T47D (cell line): Measurements from ENCODE around the gene RPS21.

Experiments
- DNase-seq, 2 experiments: peaks; one replicate each; pipeline versions ENCODE4 v3.0.0 to v3.0.0-alpha.2; 2011 to 2012; ENCODE audit warnings: low read depth in 1 of 2, low spot score in 1 of 2
- JUND ChIP-seq: IDR thresholded peaks from 2 replicates; pipeline ENCODE4 v1.6.1; 2012; ENCODE audit warnings: low read depth
- in situ Hi-C: cut with HindIII; loops from 2 replicates; pipeline ENCODE4 v1.10.0; 2016; ENCODE audit warnings: low sequenced_read_pairs, low pct_unique_long_range_greater_than_20kb

Gene RPS21

DNA sequence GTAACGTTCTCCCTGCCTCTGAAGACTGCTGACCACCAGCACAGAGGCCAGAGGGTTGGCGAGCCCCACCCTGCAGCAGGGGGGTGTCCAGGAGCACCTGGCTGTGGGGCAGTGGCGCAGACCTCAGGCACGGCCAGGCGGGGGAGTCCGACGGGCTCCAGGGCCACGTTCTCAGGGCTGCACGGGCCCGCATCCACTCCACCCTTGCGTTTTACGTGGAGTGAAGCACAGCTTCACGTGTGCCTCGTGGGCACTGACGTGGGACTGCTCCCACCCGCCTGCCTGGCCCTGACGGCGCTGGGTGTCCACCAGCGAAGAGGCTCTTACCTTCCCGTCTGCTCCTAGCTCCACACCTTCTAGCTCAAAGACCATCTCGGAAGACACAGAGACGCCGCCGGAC lies 6.9 kb downstream of the RPS21 start:
- DNase-seq: no peak
- in situ Hi-C loops: no loop called here
- no peak for TF ChIP-seq JUND

DNA sequence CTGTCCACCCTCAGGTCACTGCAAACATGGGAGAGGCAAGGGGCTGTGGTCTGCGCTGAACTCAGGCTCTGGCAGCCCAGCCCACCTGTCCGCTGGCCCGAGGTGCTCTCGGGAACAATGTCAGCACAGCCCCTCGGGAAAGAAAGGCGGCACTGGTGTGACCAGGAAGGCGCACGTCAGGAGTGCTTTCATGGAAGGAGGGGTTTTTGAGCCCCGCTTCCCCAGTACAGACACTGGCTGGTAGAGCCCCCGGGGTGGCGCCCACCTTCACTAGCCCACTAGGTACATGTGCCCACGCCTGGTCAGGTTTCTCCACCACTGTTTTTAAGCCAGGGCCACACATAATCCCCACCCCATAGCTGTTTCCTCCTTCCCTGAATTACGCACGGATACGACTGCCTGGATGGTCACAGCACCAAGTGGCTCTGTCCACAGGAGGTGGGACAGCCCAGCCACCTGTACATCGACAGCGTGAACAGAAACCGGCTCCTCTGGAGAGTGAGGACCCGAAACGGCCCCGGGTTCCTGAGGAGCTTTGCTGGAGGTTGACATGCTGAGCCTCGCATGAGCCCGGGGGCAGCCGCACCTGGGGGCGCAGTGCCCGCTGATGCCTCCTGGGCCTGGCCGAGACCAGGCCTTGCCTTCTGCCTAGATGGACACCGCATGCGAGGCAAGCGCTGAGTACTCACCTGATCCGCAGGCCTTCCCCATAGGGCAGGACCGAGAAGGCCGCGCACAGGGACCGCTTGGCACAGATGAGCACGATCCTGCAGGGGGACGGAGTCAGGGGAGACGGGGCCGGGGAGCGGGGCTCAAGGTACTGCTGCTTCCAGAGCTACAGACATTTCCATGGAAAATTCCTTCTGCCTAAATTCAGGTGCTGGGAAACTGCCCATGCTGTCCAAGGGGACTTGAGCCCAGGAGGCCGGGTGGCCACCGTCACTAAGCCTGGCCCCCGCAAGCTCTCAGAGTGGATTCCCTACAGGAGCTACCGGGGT lies 7.6 kb downstream of the RPS21 start:
- DNase-seq: no peak
- TF ChIP-seq JUND: no peak
- in situ Hi-C loops: no loop called here

DNA sequence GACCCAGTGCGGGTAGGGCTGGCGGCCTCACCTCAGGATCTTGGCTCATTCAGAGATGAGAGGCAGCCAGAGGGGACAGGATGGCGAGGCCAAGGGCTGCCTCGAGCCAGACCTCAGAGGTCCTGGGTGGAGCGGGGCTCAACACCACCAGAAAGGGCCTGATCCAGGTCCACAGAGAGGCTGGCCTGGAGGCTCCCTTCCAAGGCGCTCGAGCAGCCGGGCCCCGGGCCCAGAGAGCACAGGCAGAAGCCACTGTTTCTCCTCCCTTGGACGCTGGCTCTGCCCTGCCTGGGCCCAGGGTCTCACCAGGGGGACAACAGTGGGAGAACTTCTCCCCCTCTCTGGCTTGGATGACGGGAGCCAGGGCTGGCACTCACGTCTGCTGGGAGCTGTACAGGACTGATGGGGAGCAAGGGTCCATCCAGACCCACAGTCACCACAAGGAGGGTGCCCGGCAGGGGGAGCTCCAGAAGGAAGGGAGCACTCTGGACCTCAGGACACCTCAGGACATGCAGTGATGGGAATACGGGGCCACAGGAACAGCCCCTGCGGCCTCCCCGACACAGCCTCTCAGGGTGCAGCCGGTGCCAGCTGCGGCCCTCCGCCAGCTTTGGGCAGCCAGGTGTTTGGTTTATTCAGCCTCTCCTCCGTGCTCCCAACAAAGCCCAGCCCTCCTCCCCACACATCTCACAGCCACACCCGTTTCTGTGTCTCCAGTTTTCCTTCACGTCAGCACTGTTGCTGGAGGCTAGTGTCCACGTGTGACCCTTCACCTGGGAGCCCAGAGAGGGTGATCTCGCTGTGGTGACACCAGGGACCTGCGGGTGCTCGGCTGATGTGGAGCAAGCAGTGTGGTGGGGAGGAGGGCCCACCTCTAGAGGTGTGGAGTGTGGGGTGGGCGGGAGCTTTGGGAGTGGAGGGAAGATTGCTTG lies 8.7 kb downstream of the RPS21 start:
- DNase-seq: no peak
- no peak for TF ChIP-seq JUND
- in situ Hi-C loops: no loop called here

DNA sequence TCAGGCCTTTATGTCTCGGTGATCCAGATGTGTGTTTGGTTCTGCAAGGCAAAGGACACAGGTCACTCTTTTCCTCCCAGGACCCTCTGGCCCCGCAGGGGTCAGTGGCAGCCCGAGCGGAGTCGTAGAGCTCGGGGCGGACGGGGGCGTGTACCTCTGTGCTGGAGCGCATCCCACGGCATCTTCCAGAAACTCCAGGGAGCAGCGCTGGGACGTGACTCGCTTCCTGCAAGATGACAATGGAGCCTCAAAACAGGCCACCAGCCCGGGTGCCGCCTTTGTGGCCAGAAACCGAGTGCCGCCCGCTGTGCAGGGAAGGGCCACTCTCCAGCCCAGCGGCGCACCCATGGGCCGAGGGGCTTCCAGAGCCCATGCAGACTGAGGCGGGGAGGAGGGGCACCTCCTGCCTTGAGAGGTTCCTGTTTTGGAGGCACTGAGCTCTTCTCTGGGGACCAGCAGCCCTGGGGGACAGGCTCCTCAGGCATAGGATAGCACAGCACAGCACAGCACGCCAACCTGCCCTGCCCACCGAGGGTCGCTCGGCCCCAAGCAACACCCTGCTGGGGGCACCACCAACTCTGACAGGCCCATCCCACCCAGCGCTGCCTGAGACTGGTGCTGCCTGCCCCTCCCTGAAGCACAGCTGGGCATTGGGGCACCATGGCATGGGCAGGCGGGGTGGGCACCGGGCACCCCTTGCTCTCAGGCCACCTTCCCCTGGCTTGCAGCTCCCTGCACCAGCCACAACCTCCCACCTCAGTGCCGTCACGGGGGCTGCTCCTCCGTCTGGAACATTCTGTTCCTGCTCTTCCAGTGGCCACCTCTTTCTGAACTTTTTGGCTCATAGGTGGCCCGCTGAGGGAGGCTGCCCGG lies 9.7 kb downstream of the RPS21 start:
- no peak for TF ChIP-seq JUND
- in situ Hi-C loops: no loop called here
- no peak for DNase-seq

DNA sequence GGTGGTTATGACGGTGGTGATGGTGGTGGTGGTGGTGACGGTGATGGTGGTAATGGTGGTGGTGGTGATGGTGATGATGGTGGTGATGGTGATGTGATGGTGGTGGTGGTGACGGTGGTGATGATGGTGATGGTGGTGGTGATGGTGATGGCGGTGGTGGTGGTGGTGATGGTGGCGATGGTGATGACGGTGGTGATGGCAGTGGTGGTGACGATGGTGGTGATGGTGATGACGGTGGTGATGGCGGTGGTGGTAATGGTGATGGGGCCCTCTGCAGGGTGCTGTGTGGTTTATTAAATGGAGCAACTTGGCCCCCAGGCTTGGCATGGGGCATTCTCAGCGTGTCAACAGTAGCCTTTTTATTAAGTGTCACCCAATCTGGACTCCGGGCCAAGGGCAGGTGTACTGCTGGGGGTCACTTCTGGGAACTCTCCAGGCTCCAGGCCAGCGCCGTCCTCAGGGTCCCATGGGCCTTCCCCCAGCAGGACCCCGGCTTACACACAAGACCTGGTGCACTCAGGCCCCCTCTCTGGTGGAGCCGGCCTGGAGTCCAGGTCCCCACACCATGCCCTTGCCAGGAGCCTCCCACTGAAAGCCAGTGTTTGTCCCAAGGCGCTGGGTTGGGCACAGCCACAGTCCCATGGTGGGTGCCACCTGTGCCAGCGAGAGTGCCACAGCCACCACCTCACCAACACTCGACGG lies 11.4 kb downstream of the RPS21 start:
- in situ Hi-C loops: no loop called here
- no peak for DNase-seq
- TF ChIP-seq JUND: no peak

DNA sequence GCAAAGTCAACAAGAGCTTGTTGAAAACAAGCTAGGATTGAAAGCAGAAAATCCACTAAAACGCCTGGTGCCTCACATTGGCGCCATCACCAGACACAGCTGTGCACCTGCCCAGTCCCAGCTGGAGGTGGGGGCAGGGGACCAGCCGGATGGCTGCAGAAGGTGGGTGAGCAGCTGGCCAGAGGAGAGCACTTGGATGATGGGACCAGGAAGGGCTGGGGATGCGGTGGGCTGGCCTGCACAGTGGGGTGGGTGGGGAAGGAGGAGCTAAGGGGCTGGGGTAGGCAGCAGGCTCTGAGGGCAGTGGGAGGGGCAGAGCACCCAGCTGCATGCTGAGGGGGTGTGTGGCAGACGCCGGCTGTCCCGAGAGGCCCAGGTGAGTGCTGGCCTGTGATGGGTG lies 13.1 kb downstream of the RPS21 start:
- no peak for TF ChIP-seq JUND
- no peak for DNase-seq
- in situ Hi-C loops: no loop called here

DNA sequence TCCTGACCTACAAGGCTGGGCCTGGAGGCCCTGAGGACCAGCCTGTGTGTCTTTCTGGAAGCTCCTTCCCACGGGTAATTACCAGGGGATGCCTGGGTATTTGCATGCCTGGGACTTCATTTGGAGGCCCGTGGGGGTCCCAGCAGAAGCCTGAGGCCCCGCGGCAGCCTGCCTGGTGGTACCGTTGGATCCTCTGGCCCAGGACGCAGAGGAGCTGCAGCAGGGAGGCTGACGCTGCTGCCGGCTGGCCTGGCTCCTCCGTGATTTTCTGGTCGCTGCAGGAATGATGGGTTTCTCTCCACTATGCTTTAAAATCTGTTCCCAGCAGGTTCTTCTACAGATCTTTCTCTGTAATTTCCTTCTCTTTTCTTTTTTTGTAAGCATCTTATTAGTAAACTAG lies 13.6 kb downstream of the RPS21 start:
- in situ Hi-C loops: no loop called here
- DNase-seq: no peak
- no peak for TF ChIP-seq JUND

DNA sequence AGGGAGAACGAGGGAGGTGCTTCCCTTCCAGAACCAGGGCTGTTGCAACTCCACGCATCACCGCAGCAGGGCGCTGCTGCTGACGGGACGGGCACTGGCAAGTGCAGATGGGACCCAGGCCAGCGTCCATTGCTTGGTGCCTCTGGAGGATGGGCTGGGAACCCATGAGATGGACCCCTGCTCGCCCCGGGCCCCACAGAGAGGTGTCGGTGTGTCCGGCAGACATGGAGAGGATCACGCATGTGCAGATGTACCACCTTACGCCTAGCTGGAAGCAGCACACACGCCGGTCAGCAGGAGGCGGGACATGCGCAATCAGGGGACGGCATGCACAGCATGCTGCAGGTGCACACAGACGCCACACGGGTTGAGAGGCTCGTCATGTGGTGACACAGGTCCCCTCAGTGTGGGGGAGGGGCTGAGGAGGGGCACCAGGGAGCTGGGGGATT lies 14.5 kb downstream of the RPS21 start:
- in situ Hi-C loops: no loop called here
- TF ChIP-seq JUND: no peak
- no peak for DNase-seq

DNA sequence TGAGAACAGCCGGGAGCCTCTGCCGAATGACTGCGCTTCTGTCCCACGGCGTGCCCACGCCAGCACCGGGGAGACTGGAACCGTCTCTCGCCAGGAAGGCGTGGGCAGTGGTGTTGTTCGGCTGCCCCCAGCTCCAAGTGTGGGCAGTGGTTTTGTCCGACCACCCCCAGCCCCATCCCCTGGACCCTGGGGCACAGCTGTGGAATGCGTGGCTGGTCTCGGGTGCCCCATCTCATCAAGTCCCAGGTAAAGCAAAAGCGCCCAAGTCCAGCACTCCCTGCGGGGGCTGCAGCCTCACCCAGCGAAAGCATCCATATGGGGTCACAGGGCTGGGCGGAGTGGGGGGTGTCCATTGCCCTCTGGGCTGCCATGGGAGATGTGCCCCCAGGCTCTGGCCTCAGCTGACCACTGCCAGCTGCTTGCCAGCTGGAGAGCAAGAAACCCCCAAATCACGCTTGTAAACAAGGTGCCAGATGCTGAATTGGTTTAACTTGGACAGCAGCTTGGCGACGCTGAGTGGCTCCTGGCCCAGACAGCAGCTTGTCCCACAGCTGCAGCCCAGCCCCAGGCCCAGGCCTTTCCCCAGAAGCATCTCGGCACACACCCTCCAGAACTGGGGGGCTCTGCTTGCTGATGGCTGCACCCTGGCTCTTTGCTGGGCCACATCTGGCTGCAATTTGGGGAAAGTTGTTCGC lies 15.7 kb downstream of the RPS21 start:
- no peak for DNase-seq
- no peak for TF ChIP-seq JUND
- in situ Hi-C loops: no loop called here

DNA sequence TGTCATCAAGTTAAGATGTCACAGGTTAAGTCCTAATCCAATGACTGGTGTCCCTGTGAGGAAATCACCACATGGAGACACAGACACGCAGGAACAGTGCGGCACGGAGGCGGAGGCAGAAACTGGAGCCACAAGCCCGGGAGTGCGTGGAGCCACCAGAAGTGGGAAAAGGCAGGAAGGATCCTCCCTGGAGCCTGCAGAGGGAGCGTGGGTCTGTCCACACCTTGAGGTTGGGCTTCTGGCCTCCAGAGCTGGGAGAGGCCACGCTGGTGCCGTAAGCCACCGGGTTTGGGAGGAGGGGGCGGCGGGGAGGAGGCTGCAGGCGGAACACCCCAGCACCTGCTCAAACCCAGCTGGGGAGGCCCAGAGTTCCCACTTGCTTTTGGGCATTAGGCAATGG lies 16.4 kb downstream of the RPS21 start:
- TF ChIP-seq JUND: no peak
- in situ Hi-C loops: no loop called here
- DNase-seq: no peak

DNA sequence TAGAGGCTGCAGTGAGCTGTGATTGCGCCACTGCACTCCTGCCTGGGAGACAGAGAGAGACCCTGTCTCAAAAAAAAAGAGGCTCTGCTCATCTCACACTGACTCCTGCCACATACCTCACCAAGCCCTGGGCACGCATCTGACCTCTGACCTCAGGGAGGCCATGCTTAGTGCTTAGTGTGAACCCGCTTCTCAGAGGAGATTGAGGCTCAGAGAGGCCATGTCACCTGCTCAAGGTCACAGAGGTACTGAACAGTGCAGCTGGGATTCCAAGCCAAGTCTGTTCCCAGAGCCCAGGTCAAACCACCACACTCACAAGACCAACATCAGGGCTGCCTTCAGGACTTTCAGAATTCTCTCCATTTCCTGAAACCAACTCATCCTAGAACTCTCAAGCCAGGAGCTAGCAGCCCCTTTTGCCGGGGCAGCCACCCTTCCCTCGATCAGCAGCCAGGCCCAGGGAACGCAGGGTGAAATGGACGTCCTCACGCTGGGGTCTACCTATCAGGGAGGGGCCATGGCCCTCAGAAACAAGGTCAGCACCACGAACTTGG lies 17.3 kb downstream of the RPS21 start:
- in situ Hi-C loops: no loop called here
- no peak for DNase-seq
- TF ChIP-seq JUND: no peak
